Suprapubic skin (tissue), 4 donors: Measurements from ENCODE around the gene DENND6B. TPM values are rescaled to one million over a fixed set of nuclear protein-coding genes. Genes with fewer than 3 reads are reported as not detected.

Source experiments
- DNase-seq, 2 donors: peaks; one replicate each; pipeline ENCODE4 v3.0.0-alpha.2; 2019; ENCODE audit warnings: low spot score in 2 of 2
- H3K27ac ChIP-seq: fragments of 200-600 bp; sonication (generic); one replicate; pipeline ENCODE4 v1.5.1; 2019
- H3K27me3 ChIP-seq: fragments of 200-600 bp; sonication (generic); one replicate; pipeline ENCODE4 v1.5.1; 2019
- H3K36me3 ChIP-seq: fragments of 200-600 bp; sonication (generic); one replicate; pipeline ENCODE4 v1.5.1; 2019
- H3K4me1 ChIP-seq: fragments of 200-600 bp; sonication (generic); one replicate; pipeline ENCODE4 v1.5.1; 2019
- H3K4me3 ChIP-seq: fragments of 200-600 bp; sonication (generic); one replicate; pipeline ENCODE4 v1.5.1; 2019; ENCODE audit warnings: mild to moderate bottlenecking
- H3K9me3 ChIP-seq: fragments of 200-600 bp; sonication (generic); one replicate; pipeline ENCODE4 v1.5.1; 2019
- CTCF ChIP-seq, 2 donors: fragments of 200-600 bp in 1 of 2; fragments of 450-650 bp in 1 of 2; sonication (generic) in 1 of 2; IDR thresholded peaks; one replicate each; pipeline ENCODE4 v1.5.1; 2016 to 2019; ENCODE audit warnings: antibody characterized with exemption in 2 of 2, mild to moderate bottlenecking in 1 of 2, moderate library complexity in 1 of 2
- EP300 ChIP-seq: sonication (generic); formaldehyde crosslinking; IDR thresholded peaks from one replicate; pipeline ENCODE4 v1.6.1; 2017; ENCODE audit warnings: antibody characterized with exemption
- POLR2A ChIP-seq, 2 donors: fragments of 450-650 bp; IDR thresholded peaks; one replicate each; pipeline ENCODE4 v1.6.1; 2017; ENCODE audit warnings: antibody characterized with exemption in 2 of 2, mild to moderate bottlenecking in 2 of 2, moderate library complexity in 2 of 2
- POLR2AphosphoS5 ChIP-seq, 3 donors: sonication (generic); formaldehyde crosslinking; IDR thresholded peaks; one replicate each; pipeline ENCODE4 v1.6.1; 2017; ENCODE audit warnings: antibody characterized with exemption in 3 of 3
- WGBS: methylation state at CpG from one replicate; pipeline ENCODE4 v1.1.5; 2018; 5-methylcytosine and 5-hydroxymethylcytosine counted together
- total RNA-seq, 4 donors: library from RNA; depleted of rRNA; stranded (reverse); fragments of >200 nt; gene quantifications; one replicate each; pipeline ENCODE4 v1.1.0, GENCODE V29; 2016

The DENND6B gene
- total RNA-seq, 4 donors from 2014 or later, result 3.3 to 5.4 (median 3.4) TPM

- Histone ChIP-seq H3K4me1 (peaks cover 93% of the 10 kb centered on the region), H3K27ac (peak overlapping the region; percentile 96), H3K9me3 (no peaks in the 10 kb centered on the region), H3K4me3 (peak overlapping the region; percentile 53), H3K36me3 (no peaks in the 10 kb centered on the region), H3K27me3 (no peaks in the 10 kb centered on the region)
- TF ChIP-seq POLR2A (IDR thresholded peaks at IDR 0.05) (no peak), CTCF (IDR thresholded peaks at IDR 0.05) (no peak), EP300 (no peak), POLR2AphosphoS5 (IDR thresholded peaks at IDR 0.05) (no peak)
- no peak for DNase-seq
- WGBS, result 71% methylated on average over 11 of the region's 14 CpGs
Measured at GRCh38 chr22:50300620-50301257, 26.1 kb downstream of the DENND6B start.

DNA sequence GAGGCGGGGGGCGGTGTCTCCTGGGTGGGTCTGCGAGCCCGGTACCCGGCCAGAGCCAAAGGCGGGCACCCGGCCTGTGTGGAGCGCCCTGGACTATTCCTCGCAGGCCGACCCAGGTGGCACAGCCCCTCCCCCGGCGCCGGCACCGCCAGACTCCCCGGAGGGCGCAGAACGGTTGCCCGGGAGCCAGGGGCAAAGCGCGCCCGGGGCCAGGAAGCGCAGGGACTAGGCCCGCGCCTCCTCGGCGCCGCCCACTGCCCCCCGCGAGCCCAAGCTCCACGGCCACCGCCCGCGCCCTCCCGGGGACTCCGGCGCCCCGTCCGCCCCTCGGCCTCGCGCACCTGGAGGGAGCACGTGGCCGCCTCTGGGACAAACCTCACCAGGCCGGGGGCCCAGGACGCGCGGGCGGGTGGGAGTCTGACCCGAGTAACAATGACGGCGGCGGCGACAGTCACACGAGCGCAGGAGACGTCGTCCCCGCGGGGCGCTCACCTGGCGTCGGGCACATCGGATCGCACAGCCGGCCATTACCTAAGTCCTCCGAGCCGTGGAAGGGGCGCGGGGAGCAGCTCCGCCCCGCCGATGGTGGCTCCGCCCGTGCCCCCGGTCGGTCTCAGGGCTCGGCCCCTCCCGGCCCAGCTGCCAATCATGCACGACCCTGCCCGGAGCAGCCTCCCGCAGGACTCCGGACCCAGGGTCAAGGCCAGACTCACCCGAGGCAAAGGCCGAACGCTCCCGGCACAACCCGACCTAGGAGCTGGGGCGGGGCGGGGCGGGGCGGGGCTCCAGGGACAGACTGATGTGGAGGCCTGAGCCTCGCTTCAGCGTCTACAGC, 26.8 kb downstream of the DENND6B start:
- H3K4me3 ChIP-seq, result peak overlapping the region; percentile 53
- 10% methylated on average over 18 of the region's 93 CpGs for WGBS

DNA sequence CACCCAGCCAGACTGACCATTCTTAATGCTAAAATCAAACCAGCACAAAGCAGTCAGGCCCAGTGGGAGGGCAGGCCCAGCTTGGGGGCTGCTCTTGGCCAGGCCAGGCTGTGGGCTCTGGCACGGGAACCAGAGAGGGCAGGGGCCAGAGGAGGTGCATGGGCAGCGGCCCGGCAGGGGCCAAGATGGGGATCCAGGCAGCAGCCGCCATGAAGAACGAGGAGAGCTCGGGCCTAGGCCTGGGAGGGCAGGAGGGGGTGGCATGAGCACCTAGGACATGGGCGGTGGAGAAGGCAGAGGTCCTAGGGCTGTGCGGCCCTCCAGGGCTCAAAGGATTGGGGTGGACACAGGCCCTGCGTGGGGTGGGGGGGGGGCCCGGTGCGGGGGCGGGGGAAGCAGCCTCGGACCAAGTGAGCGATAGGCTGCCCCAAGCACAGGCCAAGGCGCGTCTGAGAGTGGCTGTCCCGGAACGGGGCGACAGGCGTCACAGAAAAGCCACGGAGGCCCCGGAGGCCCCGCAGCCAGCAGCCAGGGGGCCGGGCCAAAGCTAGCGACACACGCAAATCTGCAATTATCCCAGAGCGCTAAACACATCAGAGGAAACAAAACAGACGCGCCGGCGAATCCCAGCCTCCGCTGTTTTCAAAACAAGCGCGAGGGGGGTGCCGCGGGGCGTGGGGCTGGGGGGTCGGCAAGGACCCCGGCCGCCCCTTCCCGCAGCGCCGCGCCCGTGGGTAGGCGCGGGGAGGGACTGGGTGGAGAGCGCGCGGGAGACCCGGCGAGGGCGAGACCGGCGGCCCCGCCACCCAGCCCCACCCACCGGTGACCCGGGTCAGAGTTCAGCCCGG, 27.7 kb downstream of the DENND6B start:
- Histone ChIP-seq H3K4me1 (peaks cover 85% of the 10 kb centered on the region), H3K9me3 (no peaks in the 10 kb centered on the region), H3K27ac (peak overlapping the region; percentile 71), H3K4me3 (peak overlapping the region; percentile 53), H3K27me3 (no peaks in the 10 kb centered on the region), H3K36me3 (no peaks in the 10 kb centered on the region)
- whole genome bisulfite sequencing, result 20% methylated on average over 29 of the region's 59 CpGs
- TF ChIP-seq EP300, result no peak
- TF ChIP-seq CTCF (IDR thresholded peaks at IDR 0.05), result no peak
- no peak for TF ChIP-seq POLR2AphosphoS5 (IDR thresholded peaks at IDR 0.05)
- TF ChIP-seq POLR2A (IDR thresholded peaks at IDR 0.05), result no peak
- DNase-seq, result no peak

More for the DNA sequence above, 26.8 kb downstream of the DENND6B start:
- no peak for TF ChIP-seq EP300
- TF ChIP-seq CTCF (IDR thresholded peaks at IDR 0.05), result no peak
- no peak for TF ChIP-seq POLR2A (IDR thresholded peaks at IDR 0.05)
- no peak for TF ChIP-seq POLR2AphosphoS5 (IDR thresholded peaks at IDR 0.05)
- no peaks in the 10 kb centered on the region for H3K9me3 ChIP-seq
- H3K27me3 ChIP-seq, result no peaks in the 10 kb centered on the region
- peaks cover 85% of the 10 kb centered on the region for H3K4me1 ChIP-seq
- no peak for DNase-seq
- H3K27ac ChIP-seq, result peak overlapping the region; percentile 71
- no peaks in the 10 kb centered on the region for H3K36me3 ChIP-seq

DNA sequence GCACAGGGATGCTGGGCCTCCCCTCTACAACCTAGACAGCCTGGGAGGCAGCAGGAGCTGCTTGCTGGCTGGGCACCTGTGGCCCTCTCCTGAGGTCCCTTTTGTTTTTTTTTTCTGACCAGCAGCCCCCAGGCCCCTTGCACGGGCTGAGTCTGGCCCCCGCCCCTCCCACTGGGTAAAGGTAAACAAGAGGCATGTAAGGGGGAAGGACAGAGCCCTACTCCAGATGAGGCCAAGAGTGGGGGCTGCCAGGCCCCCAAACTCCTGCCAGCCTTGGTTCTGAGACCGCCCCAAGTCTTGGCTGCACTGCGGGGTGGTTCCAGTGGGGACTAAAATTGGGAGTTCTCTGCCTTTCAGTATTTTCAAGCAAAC, 28.6 kb downstream of the DENND6B start:
- Histone ChIP-seq H3K4me3 (no peak overlapping the region), H3K4me1 (peaks cover 85% of the 10 kb centered on the region), H3K9me3 (no peaks in the 10 kb centered on the region), H3K27ac (no peak overlapping the region), H3K27me3 (no peaks in the 10 kb centered on the region), H3K36me3 (no peaks in the 10 kb centered on the region)
- TF ChIP-seq POLR2AphosphoS5 (IDR thresholded peaks at IDR 0.05) (no peak), EP300 (no peak), CTCF (IDR thresholded peaks at IDR 0.05) (no peak), POLR2A (IDR thresholded peaks at IDR 0.05) (no peak)
- 84% methylated on average over 2 of the region's 4 CpGs for WGBS
- DNase-seq, result no peak
